HG02870 (cell line): Measurements from ENCODE around the gene CHSY3.

Experiments
- ATAC-seq: cut with Tn5 transposase; IDR thresholded peaks from one replicate; pipeline ENCODE4 v1.9.1; 2021; ENCODE audit warnings: mild to moderate bottlenecking, moderate library complexity; ENCODE audit not compliant: unreplicated experiment

Gene CHSY3

GRCh38 chr5:130078661-130079060 is 174.4 kb downstream of the CHSY3 start:
- ATAC-seq, result no peak

- no peak for ATAC-seq
These were observed 186.5 kb downstream of the CHSY3 start for GRCh38 chr5:130090569-130091270.

GRCh38 chr5:130092991-130093390 is 188.7 kb downstream of the CHSY3 start:
- ATAC-seq, result no peak

GRCh38 chr5:130096483-130096882 is 192.2 kb downstream of the CHSY3 start:
- ATAC-seq, result no peak

GRCh38 chr5:130099008-130099407 is 194.7 kb downstream of the CHSY3 start:
- no peak for ATAC-seq

- ATAC-seq, result peak; percentile 79
These were observed 198.1 kb downstream of the CHSY3 start for GRCh38 chr5:130102375-130102774.

- no peak for ATAC-seq
These were observed 198.7 kb downstream of the CHSY3 start for GRCh38 chr5:130102960-130103359.

GRCh38 chr5:130104895-130105688 is 200.8 kb downstream of the CHSY3 start:
- ATAC-seq, result no peak

- no peak for ATAC-seq
These were observed 202.2 kb downstream of the CHSY3 start for GRCh38 chr5:130106480-130106879.

- no peak for ATAC-seq
These were observed 204.9 kb downstream of the CHSY3 start for GRCh38 chr5:130109152-130109551.

GRCh38 chr5:130110328-130110727 is 206.1 kb downstream of the CHSY3 start:
- no peak for ATAC-seq

- ATAC-seq, result no peak
These were observed 207.5 kb downstream of the CHSY3 start for GRCh38 chr5:130111746-130112145.

GRCh38 chr5:130112246-130112645 is 208.0 kb downstream of the CHSY3 start:
- ATAC-seq, result peak; percentile 87

GRCh38 chr5:130115686-130116085 is 211.4 kb downstream of the CHSY3 start:
- no peak for ATAC-seq

GRCh38 chr5:130116462-130116861 is 212.2 kb downstream of the CHSY3 start:
- no peak for ATAC-seq

GRCh38 chr5:130116972-130117371 is 212.7 kb downstream of the CHSY3 start:
- no peak for ATAC-seq

GRCh38 chr5:130126746-130127145 is 222.5 kb downstream of the CHSY3 start:
- no peak for ATAC-seq

- no peak for ATAC-seq
These were observed 231.2 kb downstream of the CHSY3 start for GRCh38 chr5:130135506-130135905.

- ATAC-seq, result no peak
These were observed 232.0 kb downstream of the CHSY3 start for GRCh38 chr5:130136300-130136699.

- ATAC-seq, result no peak
These were observed 233.4 kb downstream of the CHSY3 start for GRCh38 chr5:130137681-130138080.

GRCh38 chr5:130138406-130139045 is 234.3 kb downstream of the CHSY3 start:
- ATAC-seq, result no peak
